ENCODE measurements around the gene CFAP20DC.
"Not testable (repeated sequence)": the region's sequence is repeated elsewhere in the genome, so short reads cannot be mapped to it uniquely, and the experiment has no call there.

CFAP20DC gene

GRCh38 chr3:58986654-58987053 is 63.2 kb downstream of the CFAP20DC start:
- DNase-seq (ENCODE audit: extremely low read depth, low read depth), result no peak
- H3K4me3 ChIP-seq (replicated peaks; ENCODE audit: low read depth, low read length), result no peak overlapping the region
- no peak for TF ChIP-seq CTCF (IDR thresholded peaks at IDR 0.05; ENCODE audit: low read depth, low read length, missing control alignments)

DNA sequence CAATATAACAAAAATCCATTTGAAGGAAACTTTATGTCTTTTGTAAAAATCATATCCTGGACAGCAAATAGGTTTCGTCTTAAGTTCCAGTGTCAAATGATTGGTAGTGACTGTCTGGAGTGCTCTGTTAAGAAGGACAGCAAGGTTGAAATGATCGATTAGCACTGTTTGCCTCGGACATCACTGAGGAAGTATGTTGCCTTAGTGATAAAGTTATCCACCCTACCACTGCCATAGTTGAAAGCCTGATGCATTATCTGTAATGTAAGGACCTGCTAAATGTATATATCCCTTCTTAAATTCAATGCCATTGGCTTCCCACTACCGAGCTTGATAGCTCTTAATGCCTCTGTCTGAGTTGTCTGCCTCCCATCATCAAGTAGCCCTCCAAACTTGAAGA is 70.0 kb downstream of the CFAP20DC start:
- no peak for DNase-seq (ENCODE audit: extremely low read depth, low read depth)
- no peak for TF ChIP-seq CTCF (IDR thresholded peaks at IDR 0.05; ENCODE audit: low read depth, low read length, missing control alignments)
- H3K4me3 ChIP-seq (replicated peaks; ENCODE audit: low read depth, low read length), result no peak overlapping the region

DNA sequence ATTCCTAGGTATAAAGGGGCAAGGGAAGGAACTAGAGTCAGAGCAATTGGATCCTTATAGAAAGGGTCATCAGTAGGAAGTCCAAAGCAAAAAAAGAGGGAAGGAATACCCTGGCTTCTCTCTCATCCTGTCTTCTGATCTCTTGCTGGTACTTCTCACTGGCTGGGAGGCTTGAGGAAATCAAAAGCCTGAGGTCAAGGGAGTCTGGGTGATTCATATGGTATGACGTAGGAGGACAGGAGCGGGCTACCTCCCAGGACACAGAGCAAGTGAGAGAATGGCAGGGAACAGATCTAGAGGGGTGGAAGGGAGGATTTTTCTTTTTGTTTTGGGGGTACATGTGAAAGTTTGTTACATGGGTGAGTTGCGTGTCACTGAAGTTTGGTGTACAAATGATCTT is 76.0 kb downstream of the CFAP20DC start:
- H3K4me3 ChIP-seq (replicated peaks; ENCODE audit: low read depth, low read length), result no peak overlapping the region
- no peak for DNase-seq (ENCODE audit: extremely low read depth, low read depth)
- TF ChIP-seq CTCF (IDR thresholded peaks at IDR 0.05; ENCODE audit: low read depth, low read length, missing control alignments), result no peak

GRCh38 chr3:58967866-58968265 is 82.0 kb downstream of the CFAP20DC start:
- not testable (repeated sequence) for DNase-seq (ENCODE audit: extremely low read depth, low read depth); H3K4me3 ChIP-seq (replicated peaks; ENCODE audit: low read depth, low read length)

- no peak overlapping the region for H3K4me3 ChIP-seq (replicated peaks; ENCODE audit: low read depth, low read length)
- no peak for TF ChIP-seq CTCF (IDR thresholded peaks at IDR 0.05; ENCODE audit: low read depth, low read length, missing control alignments)
- DNase-seq (ENCODE audit: extremely low read depth, low read depth), result no peak
Observed at GRCh38 chr3:58965865-58966264, 84.0 kb downstream of the CFAP20DC start.

DNA sequence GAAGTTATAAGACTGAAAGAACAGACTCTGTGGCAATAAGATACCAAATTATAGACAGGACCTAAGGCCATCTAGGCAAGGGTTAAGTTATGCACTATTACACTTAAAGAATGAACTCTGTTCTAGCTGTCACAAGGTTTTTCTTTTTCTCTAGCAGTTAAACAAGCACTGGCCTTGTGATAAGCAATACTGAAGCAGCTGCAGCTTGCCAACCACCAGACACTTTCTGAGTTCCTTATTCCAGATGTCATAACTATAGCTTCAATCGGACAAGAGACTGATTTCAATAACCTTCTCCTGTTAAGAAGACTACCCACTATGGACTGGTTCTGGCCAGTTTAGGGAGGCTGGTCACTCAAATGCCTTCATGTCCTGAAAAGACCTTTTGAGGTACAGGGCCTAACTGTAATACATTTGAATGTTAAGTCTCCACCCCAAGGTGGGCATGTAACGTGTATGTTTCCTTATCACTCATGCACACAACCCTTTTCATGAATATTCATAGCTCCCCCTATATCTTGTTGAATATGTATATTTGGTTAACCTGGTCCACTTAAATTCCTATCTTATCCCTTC is 85.8 kb downstream of the CFAP20DC start:
- no peak for TF ChIP-seq CTCF (IDR thresholded peaks at IDR 0.05; ENCODE audit: low read depth, low read length, missing control alignments)
- no peak for DNase-seq (ENCODE audit: extremely low read depth, low read depth)
- H3K4me3 ChIP-seq (replicated peaks; ENCODE audit: low read depth, low read length), result no peak overlapping the region

GRCh38 chr3:58962816-58963215 is 87.0 kb downstream of the CFAP20DC start:
- no peak for TF ChIP-seq CTCF (IDR thresholded peaks at IDR 0.05; ENCODE audit: low read depth, low read length, missing control alignments)
- DNase-seq (ENCODE audit: extremely low read depth, low read depth), result no peak
- no peak overlapping the region for H3K4me3 ChIP-seq (replicated peaks; ENCODE audit: low read depth, low read length)
